K562 (cell line): ENCODE results near the gene STX1B. TPM values are rescaled to one million over a fixed set of nuclear protein-coding genes. Genes with fewer than 3 reads are reported as not detected.

ENCODE experiments used
- ATAC-seq: fragments of 200-7000 bp; cut with Tn5 transposase; 3 replicates; pipeline ENCODE4 v1.9.1; 2020; ENCODE audit warnings: moderate library complexity
- BruUV-seq: library from RNA; stranded (reverse); fragments of 400-500 nt; replicated peaks from 2 replicates; lab custom pipeline; 2021; lab: Mats Ljungman, UMichigan
- CTCF ChIA-PET: fragments of 300-600 bp; formaldehyde crosslinking; extraction: SDS; loops from one replicate; lab custom pipeline; 2021; ENCODE audit warnings: low intra/inter-chr PET ratio; lab: Yijun Ruan, JAX
- POLR2A ChIA-PET: fragments of 300-600, 350-650 bp; sonication (Branson Sonifier 250); formaldehyde crosslinking; extraction: SDS; loops from one replicate; lab custom pipeline; 2021; ENCODE audit warnings: antibody characterized with exemption, inconsistent platforms; lab: Yijun Ruan, JAX
- DNase-seq, 4 experiments: peaks; one replicate each; pipeline versions ENCODE4 v3.0.0 to v3.0.0-alpha.2; 2011 to 2018; ENCODE audit warnings: low spot score in 3 of 4, mixed read lengths in 3 of 4; ENCODE audit errors: extremely low read depth in 1 of 4
- FAIRE-seq: peaks from 2 replicates; lab custom pipeline; 2011; peaks lifted over from hg19 to GRCh38; lab: Jason Lieb, UNC
- H2AFZ ChIP-seq: 2 replicates; pipeline ENCODE4 v1.6.0; 2011; ENCODE audit warnings: low read depth, low read length, control low read depth, inconsistent platforms
- H3K27ac ChIP-seq: fragments of 200-600 bp; 3 replicates; pipeline ENCODE4 v1.8.0; 2011; ENCODE audit warnings: low read depth, mild to moderate bottlenecking, control low read depth, inconsistent platforms, low read length, moderate library complexity, mixed read lengths; ENCODE audit errors: extremely low read depth
- H3K27me3 ChIP-seq, 2 experiments: fragments of 300-600 bp in 1 of 2; 2 replicates in 1 of 2; 3 replicates in 1 of 2; pipeline versions ENCODE4 v1.6.0 to v1.8.0; 2011; ENCODE audit warnings: inconsistent platforms in 2 of 2, low read length in 2 of 2, mild to moderate bottlenecking in 1 of 2, mixed read lengths in 1 of 2, moderate library complexity in 1 of 2; ENCODE audit not compliant: control insufficient read depth in 2 of 2, insufficient read depth in 2 of 2
- H3K36me3 ChIP-seq: fragments of 300-600 bp; 3 replicates; pipeline ENCODE4 v1.8.0; 2011; ENCODE audit warnings: mild to moderate bottlenecking, low read length, inconsistent platforms; ENCODE audit not compliant: control insufficient read depth, insufficient read depth
- H3K4me1 ChIP-seq, 2 experiments: fragments of 200-600 bp in 1 of 2; replicated peaks in 1 of 2; 2 replicates in 1 of 2; 3 replicates in 1 of 2; pipeline versions ENCODE4 v1.5.1 to v1.8.0; 2011; ENCODE audit warnings: inconsistent platforms in 2 of 2, low read length in 2 of 2, mild to moderate bottlenecking in 1 of 2, mixed read lengths in 1 of 2, moderate library complexity in 1 of 2; ENCODE audit not compliant: control insufficient read depth in 2 of 2, insufficient read depth in 2 of 2
- H3K4me2 ChIP-seq: 2 replicates; pipeline ENCODE4 v1.6.1; 2011; ENCODE audit warnings: low read length, control low read depth, inconsistent platforms, mixed read lengths; ENCODE audit not compliant: insufficient read depth
- H3K4me3 ChIP-seq: fragments of 200-600 bp; sonication (generic), shearing (Covaris generic); 2 replicates; pipeline ENCODE4 v1.5.1; 2016; ENCODE audit warnings: control low read depth, inconsistent platforms
- H3K79me2 ChIP-seq: fragments of 200-600 bp; 3 replicates; pipeline ENCODE4 v1.8.0; 2011; ENCODE audit warnings: low read length, inconsistent platforms; ENCODE audit not compliant: control insufficient read depth, insufficient read depth
- H3K9ac ChIP-seq, 2 experiments: 2 replicates each; pipeline versions ENCODE4 v1.6.0 to v1.6.1; 2011; ENCODE audit warnings: low read depth in 2 of 2, low read length in 2 of 2, control low read depth in 1 of 2, inconsistent platforms in 1 of 2, mild to moderate bottlenecking in 1 of 2, mixed read lengths in 1 of 2; ENCODE audit not compliant: insufficient read depth in 1 of 2
- H3K9me1 ChIP-seq: one replicate; pipeline ENCODE4 v1.6.0; 2011; ENCODE audit warnings: inconsistent platforms, mild to moderate bottlenecking, low read length, moderate library complexity; ENCODE audit not compliant: control insufficient read depth, insufficient read depth
- H3K9me3 ChIP-seq: replicated peaks from 2 replicates; pipeline ENCODE4 v1.5.1; 2011; ENCODE audit warnings: low read depth, low read length, inconsistent platforms; ENCODE audit not compliant: control insufficient read depth, insufficient read depth
- H4K20me1 ChIP-seq: replicated peaks from 2 replicates; pipeline ENCODE4 v1.6.1; 2011; ENCODE audit warnings: low read length, inconsistent platforms, mixed read lengths; ENCODE audit not compliant: control insufficient read depth, insufficient read depth
- CXXC5 ChIP-seq: fragments of 250-450 bp; sonication (Bioruptor Pico); IDR thresholded peaks from 2 replicates; pipeline ENCODE4 v1.8.0; 2022; ENCODE audit warnings: inconsistent platforms, mild to moderate bottlenecking, moderate library complexity
- POLR3A ChIP-seq: IDR thresholded peaks from 2 replicates; pipeline ENCODE4 v1.6.1; 2011; ENCODE audit warnings: borderline replicate concordance, mild to moderate bottlenecking, moderate library complexity; ENCODE audit not compliant: insufficient read length, insufficient read depth; ENCODE audit errors: extremely low read depth
- POLR3G ChIP-seq: IDR thresholded peaks from 2 replicates; pipeline ENCODE4 v1.6.1; 2011; ENCODE audit not compliant: insufficient read length, insufficient replicate concordance; ENCODE audit errors: extremely low read depth
- PURB ChIP-seq: sonication (generic); formaldehyde crosslinking; IDR thresholded peaks from 2 replicates; pipeline ENCODE4 v1.9.0; 2021; ENCODE audit warnings: low read depth, mild to moderate bottlenecking, missing genetic modification reagents
- RBBP5 ChIP-seq: fragments of 200-600 bp; sonication (generic); IDR thresholded peaks from 2 replicates; pipeline ENCODE4 v1.6.1; 2012; ENCODE audit warnings: borderline replicate concordance, mild to moderate bottlenecking, low read length, control low read depth, inconsistent platforms; ENCODE audit not compliant: insufficient read depth, poor library complexity, severe bottlenecking
- TAF15 ChIP-seq: fragments of 200-400 bp; formaldehyde crosslinking; IDR thresholded peaks from 2 replicates; pipeline ENCODE4 v1.6.1; 2017; ENCODE audit warnings: mild to moderate bottlenecking, low read depth, low read length, moderate library complexity
- TRIM24 ChIP-seq, 2 experiments: fragments of 450-650 bp; IDR thresholded peaks; 2 replicates each; pipeline ENCODE4 v1.6.1; 2016
- TRIM28 ChIP-seq: fragments of 450-650 bp; IDR thresholded peaks from 2 replicates; pipeline ENCODE4 v1.6.1; 2017
- WGBS: fragments of 100-300 bp; shearing (Covaris generic); methylation state at CpG from one replicate; pipeline ENCODE4 v1.1.6; 2016; ENCODE audit warnings: low coverage, mixed read lengths; ENCODE audit not compliant: insufficient coverage; ENCODE audit errors: missing lambda C conversion rate; 5-methylcytosine and 5-hydroxymethylcytosine counted together
- in situ Hi-C: fragments of 300-500 bp; cut with MboI; formaldehyde crosslinking; loops from 4 replicates; pipeline ENCODE4 v1.15.0; 2018; ENCODE audit warnings: inconsistent platforms, mixed read lengths
- intact Hi-C: fragments of 100-400 bp; cut with micrococcal nuclease; formaldehyde crosslinking; loops from 2 replicates; pipeline ENCODE4 v1.14.2; 2022
- polyA plus RNA-seq, 8 experiments: library from polyadenylated mRNA; depleted of rRNA in 4 of 8; stranded (reverse) in 5 of 8; unstranded in 3 of 8; fragments of >200 nt; fragmentation: Nextera tagmentation in 2 of 8; fragmentation: Illumina TruSeq in 1 of 8; extraction: Ambion mirVana in 2 of 8; extraction: Trizol in 1 of 8; gene quantifications; 2 replicates each; pipeline versions ENCODE4 v1.2.1 to v1.2.3, GENCODE V29; 2011 to 2014; ENCODE audit warnings: inconsistent platforms in 1 of 8, missing spikeins in 1 of 8
- total RNA-seq, 7 experiments: library from RNA; depleted of rRNA in 6 of 7; stranded (reverse); fragments of >200 nt in 6 of 7; fragmentation: Illumina TruSeq in 2 of 7; extraction: Trizol in 2 of 7; gene quantifications; 2 replicates each; pipeline versions ENCODE4 v1.2.1 to v1.2.3, GENCODE V29; 2011 to 2021; ENCODE audit warnings: low replicate concordance in 1 of 7
- TF ChIP-seq, protein P1 (sequence below), 2 experiments: fragments of 450-650 bp in 1 of 2; IDR thresholded peaks; 2 replicates each; pipeline ENCODE4 v1.6.1; 2011 to 2017; ENCODE audit warnings: low read depth in 2 of 2, antibody characterized with exemption in 1 of 2, borderline replicate concordance in 1 of 2, low read length in 1 of 2, mild to moderate bottlenecking in 1 of 2, mixed read lengths in 1 of 2; ENCODE audit not compliant: control insufficient read depth in 1 of 2
- TF ChIP-seq, protein P2 (sequence below): sonication (generic); formaldehyde crosslinking; IDR thresholded peaks from 2 replicates; pipeline ENCODE4 v1.8.0; 2023; ENCODE audit warnings: missing genetic modification reagents, mild to moderate bottlenecking, borderline replicate concordance
- TF ChIP-seq, protein P3 (sequence below): sonication (generic); formaldehyde crosslinking; IDR thresholded peaks from 2 replicates; pipeline ENCODE4 v1.8.1; 2022; ENCODE audit warnings: missing genetic modification reagents

STX1B gene
- total and polyA plus RNA-seq, 9 of the 15 experiments (the other 6 are each of a cell fraction or from before 2014, with no cell fraction given): 0.07 to 2.5 (median 0.86) TPM

DNA sequence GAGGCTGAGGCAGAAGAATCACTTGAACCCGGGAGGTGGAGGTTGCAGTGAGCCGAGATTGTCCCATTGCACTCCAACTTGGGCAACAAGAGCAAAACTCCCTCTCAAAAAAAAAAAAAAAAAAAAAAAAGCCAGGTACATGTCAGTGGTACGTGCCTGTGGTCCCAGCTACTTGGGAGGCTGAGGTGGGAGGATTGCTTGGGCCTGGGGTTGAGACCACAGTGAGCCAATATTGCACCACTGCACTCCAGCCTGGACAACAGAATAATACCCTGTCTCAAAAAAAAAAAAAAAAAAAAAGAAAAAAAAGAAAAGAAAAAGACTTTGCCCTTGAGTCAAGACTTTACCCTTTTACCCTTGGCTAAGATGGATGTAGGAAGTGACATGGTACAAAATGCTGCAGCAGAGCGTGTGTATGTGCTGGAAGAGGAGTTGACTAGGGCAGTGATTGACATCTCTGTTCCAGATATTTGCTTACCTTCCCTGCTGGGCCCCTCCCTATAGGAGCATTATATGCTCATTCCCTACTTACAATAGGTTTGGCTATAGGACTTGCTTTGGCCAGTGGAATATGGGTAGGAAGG lies 33.6 kb upstream of the STX1B start:
- Histone ChIP-seq H3K27me3 (no peaks in the 10 kb centered on the region), H3K36me3 (peaks cover 16% of the 10 kb centered on the region; the same call in 2 of the 3 replicates), H3K79me2 (no peaks in the 10 kb centered on the region), H2AFZ (no peak overlapping the region), H3K27ac (no peak overlapping the region), H3K9me1 (no peaks in the 10 kb centered on the region), H3K9me3 (no peaks in the 10 kb centered on the region), H3K4me1 (peaks cover 0 to 13% of the 10 kb centered on the region in 2 experiments; a peak in 2 of 5 replicates), H4K20me1 (no peaks in the 10 kb centered on the region), H3K4me3 (no peak overlapping the region), H3K4me2 (no peak overlapping the region), H3K9ac (no peak overlapping the region)
- in situ Hi-C loops: no loop called here
- WGBS: 64% methylated on average over 2 of the region's 4 CpGs
- CTCF ChIA-PET: no interaction called here
- POLR2A ChIA-PET: interaction anchor here (1.0 to 1.1 kb wide), 2 partner anchors 13 to 15 kb away, joined by 3 to 4 read pairs; no protein-coding TSS in a partner anchor
- intact Hi-C loops: no loop called here
- DNase-seq: no peak
- no peak for FAIRE-seq
- no TSS peak for BruUV-seq
- ATAC-seq: no peak
- TF ChIP-seq, protein P1, sequence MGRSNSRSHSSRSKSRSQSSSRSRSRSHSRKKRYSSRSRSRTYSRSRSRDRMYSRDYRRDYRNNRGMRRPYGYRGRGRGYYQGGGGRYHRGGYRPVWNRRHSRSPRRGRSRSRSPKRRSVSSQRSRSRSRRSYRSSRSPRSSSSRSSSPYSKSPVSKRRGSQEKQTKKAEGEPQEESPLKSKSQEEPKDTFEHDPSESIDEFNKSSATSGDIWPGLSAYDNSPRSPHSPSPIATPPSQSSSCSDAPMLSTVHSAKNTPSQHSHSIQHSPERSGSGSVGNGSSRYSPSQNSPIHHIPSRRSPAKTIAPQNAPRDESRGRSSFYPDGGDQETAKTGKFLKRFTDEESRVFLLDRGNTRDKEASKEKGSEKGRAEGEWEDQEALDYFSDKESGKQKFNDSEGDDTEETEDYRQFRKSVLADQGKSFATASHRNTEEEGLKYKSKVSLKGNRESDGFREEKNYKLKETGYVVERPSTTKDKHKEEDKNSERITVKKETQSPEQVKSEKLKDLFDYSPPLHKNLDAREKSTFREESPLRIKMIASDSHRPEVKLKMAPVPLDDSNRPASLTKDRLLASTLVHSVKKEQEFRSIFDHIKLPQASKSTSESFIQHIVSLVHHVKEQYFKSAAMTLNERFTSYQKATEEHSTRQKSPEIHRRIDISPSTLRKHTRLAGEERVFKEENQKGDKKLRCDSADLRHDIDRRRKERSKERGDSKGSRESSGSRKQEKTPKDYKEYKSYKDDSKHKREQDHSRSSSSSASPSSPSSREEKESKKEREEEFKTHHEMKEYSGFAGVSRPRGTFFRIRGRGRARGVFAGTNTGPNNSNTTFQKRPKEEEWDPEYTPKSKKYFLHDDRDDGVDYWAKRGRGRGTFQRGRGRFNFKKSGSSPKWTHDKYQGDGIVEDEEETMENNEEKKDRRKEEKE (IDR thresholded peaks at IDR 0.05; ENCODE audit: borderline replicate concordance in 1 of 2, control insufficient read depth in 1 of 2, low read depth in 2 of 2, low read length in 1 of 2): no peak
- no peak for TF ChIP-seq CXXC5 (CRISPR knock-in tag)
- TF ChIP-seq, protein P2, sequence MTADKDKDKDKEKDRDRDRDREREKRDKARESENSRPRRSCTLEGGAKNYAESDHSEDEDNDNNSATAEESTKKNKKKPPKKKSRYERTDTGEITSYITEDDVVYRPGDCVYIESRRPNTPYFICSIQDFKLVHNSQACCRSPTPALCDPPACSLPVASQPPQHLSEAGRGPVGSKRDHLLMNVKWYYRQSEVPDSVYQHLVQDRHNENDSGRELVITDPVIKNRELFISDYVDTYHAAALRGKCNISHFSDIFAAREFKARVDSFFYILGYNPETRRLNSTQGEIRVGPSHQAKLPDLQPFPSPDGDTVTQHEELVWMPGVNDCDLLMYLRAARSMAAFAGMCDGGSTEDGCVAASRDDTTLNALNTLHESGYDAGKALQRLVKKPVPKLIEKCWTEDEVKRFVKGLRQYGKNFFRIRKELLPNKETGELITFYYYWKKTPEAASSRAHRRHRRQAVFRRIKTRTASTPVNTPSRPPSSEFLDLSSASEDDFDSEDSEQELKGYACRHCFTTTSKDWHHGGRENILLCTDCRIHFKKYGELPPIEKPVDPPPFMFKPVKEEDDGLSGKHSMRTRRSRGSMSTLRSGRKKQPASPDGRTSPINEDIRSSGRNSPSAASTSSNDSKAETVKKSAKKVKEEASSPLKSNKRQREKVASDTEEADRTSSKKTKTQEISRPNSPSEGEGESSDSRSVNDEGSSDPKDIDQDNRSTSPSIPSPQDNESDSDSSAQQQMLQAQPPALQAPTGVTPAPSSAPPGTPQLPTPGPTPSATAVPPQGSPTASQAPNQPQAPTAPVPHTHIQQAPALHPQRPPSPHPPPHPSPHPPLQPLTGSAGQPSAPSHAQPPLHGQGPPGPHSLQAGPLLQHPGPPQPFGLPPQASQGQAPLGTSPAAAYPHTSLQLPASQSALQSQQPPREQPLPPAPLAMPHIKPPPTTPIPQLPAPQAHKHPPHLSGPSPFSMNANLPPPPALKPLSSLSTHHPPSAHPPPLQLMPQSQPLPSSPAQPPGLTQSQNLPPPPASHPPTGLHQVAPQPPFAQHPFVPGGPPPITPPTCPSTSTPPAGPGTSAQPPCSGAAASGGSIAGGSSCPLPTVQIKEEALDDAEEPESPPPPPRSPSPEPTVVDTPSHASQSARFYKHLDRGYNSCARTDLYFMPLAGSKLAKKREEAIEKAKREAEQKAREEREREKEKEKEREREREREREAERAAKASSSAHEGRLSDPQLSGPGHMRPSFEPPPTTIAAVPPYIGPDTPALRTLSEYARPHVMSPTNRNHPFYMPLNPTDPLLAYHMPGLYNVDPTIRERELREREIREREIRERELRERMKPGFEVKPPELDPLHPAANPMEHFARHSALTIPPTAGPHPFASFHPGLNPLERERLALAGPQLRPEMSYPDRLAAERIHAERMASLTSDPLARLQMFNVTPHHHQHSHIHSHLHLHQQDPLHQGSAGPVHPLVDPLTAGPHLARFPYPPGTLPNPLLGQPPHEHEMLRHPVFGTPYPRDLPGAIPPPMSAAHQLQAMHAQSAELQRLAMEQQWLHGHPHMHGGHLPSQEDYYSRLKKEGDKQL (CRISPR knock-in tag): no peak
- no peak for TF ChIP-seq POLR3A
- TF ChIP-seq POLR3G: no peak
- no peak for TF ChIP-seq RBBP5
- TF ChIP-seq TAF15: no peak
- TF ChIP-seq, protein P3, sequence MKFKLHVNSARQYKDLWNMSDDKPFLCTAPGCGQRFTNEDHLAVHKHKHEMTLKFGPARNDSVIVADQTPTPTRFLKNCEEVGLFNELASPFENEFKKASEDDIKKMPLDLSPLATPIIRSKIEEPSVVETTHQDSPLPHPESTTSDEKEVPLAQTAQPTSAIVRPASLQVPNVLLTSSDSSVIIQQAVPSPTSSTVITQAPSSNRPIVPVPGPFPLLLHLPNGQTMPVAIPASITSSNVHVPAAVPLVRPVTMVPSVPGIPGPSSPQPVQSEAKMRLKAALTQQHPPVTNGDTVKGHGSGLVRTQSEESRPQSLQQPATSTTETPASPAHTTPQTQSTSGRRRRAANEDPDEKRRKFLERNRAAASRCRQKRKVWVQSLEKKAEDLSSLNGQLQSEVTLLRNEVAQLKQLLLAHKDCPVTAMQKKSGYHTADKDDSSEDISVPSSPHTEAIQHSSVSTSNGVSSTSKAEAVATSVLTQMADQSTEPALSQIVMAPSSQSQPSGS: no peak
- no peak for TF ChIP-seq TRIM24 (IDR thresholded peaks at IDR 0.05)
- no peak for TF ChIP-seq TRIM28
- no peak for TF ChIP-seq PURB
